Large intestine (tissue), 3 donors: ENCODE measurements around the gene ERC2. TPM values are rescaled to one million over a fixed set of nuclear protein-coding genes. Genes with fewer than 3 reads are reported as not detected.

Experiments
- DNase-seq, 2 donors: peaks; one replicate each; pipeline versions ENCODE4 v3.0.0 to v3.0.0-alpha.2; 2013
- H3K27ac ChIP-seq: one replicate; pipeline ENCODE4 v1.5.1; 2013; ENCODE audit warnings: low read length
- H3K27me3 ChIP-seq: 2 replicates; pipeline ENCODE4 v1.6.1; 2013; ENCODE audit warnings: low read length; ENCODE audit not compliant: control insufficient read depth, insufficient read depth
- H3K36me3 ChIP-seq: 2 replicates; pipeline ENCODE4 v1.6.1; 2013; ENCODE audit warnings: low read length; ENCODE audit not compliant: control insufficient read depth, insufficient read depth
- H3K4me1 ChIP-seq: one replicate; pipeline ENCODE4 v1.6.1; 2013; ENCODE audit warnings: low read length; ENCODE audit not compliant: control insufficient read depth, insufficient read depth
- H3K4me3 ChIP-seq: one replicate; pipeline ENCODE4 v1.5.1; 2013; ENCODE audit warnings: low read length
- H3K9me3 ChIP-seq: one replicate; pipeline ENCODE4 v1.6.1; 2013; ENCODE audit warnings: mild to moderate bottlenecking, low read depth, low read length, moderate library complexity; ENCODE audit not compliant: control insufficient read depth
- WGBS: methylation state at CpG from one replicate; pipeline ENCODE4 v1.1.5; 2013; ENCODE audit warnings: low lambda C conversion rate; ENCODE audit not compliant: insufficient coverage; 5-methylcytosine and 5-hydroxymethylcytosine counted together
- polyA plus RNA-seq: library from polyadenylated mRNA; unstranded; fragments of 120-200 nt; gene quantifications from one replicate; pipeline ENCODE4 v1.2.1, GENCODE V29; 2013

The ERC2 gene
- polyA plus RNA-seq, 1 donor = 2.4 TPM

DNA sequence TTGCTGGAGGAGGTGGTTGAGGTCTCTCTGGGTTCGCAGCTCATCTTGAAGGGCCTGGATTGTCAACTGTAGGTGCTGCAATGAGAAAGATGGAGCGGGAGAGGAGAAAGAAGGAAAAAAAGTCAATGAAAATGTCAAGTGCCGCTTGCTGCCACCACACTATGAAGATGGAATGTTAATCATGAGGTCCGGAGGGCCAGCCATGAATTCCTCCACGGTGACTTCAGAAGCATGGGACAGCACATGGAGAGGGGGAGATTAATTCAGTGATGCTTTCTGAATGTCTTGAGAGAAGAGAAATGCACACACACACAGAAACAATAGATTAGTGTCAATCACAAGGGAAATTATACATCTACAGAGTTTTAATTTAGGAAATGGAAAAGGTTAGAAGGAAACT lies 171.9 kb downstream of the ERC2 start:
- Histone ChIP-seq H3K27me3 (no peaks in the 10 kb centered on the region), H3K27ac (no peak overlapping the region), H3K9me3 (no peaks in the 10 kb centered on the region), H3K4me1 (no peaks in the 10 kb centered on the region), H3K4me3 (no peak overlapping the region), H3K36me3 (no peaks in the 10 kb centered on the region)
- WGBS = 83% methylated on average over 1 of the region's 5 CpGs
- DNase-seq = no peak

DNA sequence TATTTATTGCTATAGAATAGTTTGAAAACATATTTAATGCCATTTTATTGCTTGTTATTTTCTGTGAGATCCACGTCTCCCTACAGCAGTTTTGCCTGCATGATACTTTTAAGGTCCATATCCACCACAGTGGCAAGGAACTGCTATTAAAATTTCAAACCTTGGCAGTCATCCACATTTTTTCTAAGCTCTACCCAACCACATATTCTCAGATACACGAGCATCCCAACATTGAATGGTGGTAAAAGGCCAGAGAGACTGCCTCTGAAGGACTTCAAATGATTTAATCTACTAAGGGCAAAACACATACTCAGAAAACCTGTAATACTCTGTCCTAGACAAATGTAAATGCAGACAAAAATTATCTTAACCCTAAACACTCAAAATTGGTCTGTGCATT lies 173.1 kb downstream of the ERC2 start:
- H3K36me3 ChIP-seq = no peaks in the 10 kb centered on the region
- no peak overlapping the region for H3K4me3 ChIP-seq
- no peak overlapping the region for H3K27ac ChIP-seq
- no CpG with 5 or more reads among the region's 2 CpGs for WGBS
- no peaks in the 10 kb centered on the region for H3K9me3 ChIP-seq
- no peaks in the 10 kb centered on the region for H3K27me3 ChIP-seq
- no peaks in the 10 kb centered on the region for H3K4me1 ChIP-seq
- no peak for DNase-seq

DNA sequence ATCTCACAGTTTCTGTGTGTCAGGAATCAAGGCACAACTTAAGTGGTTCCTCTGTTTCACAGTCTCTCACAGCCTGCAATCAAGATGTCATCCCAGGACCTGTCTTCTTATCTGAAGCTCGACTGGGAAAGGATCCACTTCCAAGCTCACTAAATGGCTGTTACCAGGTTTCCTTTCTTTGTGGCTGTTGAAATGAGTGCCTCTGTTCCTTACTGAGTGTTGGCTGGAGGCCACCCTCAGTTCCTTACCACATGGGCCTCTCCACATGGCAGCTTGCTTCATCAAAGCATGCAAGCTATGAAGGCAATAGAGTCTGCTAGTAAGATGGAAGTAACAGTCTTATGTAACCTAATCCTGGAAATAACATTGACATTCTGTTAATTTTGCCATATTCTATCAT lies 174.0 kb downstream of the ERC2 start:
- Histone ChIP-seq H3K27me3 (no peaks in the 10 kb centered on the region), H3K9me3 (no peaks in the 10 kb centered on the region), H3K27ac (no peak overlapping the region), H3K36me3 (no peaks in the 10 kb centered on the region), H3K4me1 (no peaks in the 10 kb centered on the region), H3K4me3 (no peak overlapping the region)
- WGBS = no CpG with 5 or more reads among the region's 1 CpG
- no peak for DNase-seq

DNA sequence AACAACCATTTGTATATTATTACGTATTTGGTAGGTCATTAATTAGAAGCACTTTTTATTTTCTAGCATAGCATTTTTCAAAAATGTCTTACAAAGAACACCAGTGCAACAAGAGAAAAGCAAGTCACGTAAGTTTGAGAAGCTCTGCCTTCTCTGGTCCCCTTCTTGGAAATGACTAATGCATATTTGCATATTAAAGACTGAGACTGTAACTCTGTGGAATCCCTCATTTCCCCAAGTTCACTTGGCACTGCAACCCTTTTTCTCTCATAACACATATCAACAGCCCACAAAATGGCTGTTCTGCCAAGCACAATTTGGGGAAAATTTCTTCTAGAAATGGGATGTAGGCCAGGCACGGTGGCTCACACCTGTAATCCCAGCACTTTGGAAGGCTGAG lies 176.3 kb downstream of the ERC2 start:
- Histone ChIP-seq H3K4me1 (no peaks in the 10 kb centered on the region), H3K36me3 (no peaks in the 10 kb centered on the region), H3K27me3 (no peaks in the 10 kb centered on the region), H3K9me3 (no peaks in the 10 kb centered on the region), H3K4me3 (no peak overlapping the region), H3K27ac (no peak overlapping the region)
- no peak for DNase-seq
- 92% methylated on average over 2 of the region's 3 CpGs for WGBS

DNA sequence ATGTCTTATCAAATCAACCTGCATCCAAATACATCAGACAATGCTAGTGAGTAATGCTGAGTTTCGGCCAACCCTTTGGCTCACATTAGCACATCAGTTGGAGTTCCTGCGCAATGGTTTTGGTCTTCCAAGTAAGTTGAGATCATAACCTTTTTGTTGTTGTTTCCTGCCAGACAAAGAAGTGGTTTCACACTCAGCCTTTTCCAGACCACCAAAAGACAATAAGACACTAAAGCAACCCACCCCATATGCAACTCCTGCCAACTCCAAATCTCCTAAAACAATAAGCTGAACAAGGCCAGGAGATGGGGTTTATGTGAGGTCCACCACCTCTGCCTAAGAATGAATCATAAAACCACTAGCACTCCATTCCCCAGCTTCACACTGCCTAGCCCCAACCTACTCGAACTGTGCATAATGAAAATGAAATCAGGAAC lies 177.0 kb downstream of the ERC2 start:
- Histone ChIP-seq H3K4me1 (no peaks in the 10 kb centered on the region), H3K4me3 (no peak overlapping the region), H3K27me3 (no peaks in the 10 kb centered on the region), H3K36me3 (no peaks in the 10 kb centered on the region), H3K27ac (no peak overlapping the region), H3K9me3 (no peaks in the 10 kb centered on the region)
- DNase-seq = peak in 1 of 2 donors; percentile 11
- no CpG with 5 or more reads among the region's 3 CpGs for WGBS

DNA sequence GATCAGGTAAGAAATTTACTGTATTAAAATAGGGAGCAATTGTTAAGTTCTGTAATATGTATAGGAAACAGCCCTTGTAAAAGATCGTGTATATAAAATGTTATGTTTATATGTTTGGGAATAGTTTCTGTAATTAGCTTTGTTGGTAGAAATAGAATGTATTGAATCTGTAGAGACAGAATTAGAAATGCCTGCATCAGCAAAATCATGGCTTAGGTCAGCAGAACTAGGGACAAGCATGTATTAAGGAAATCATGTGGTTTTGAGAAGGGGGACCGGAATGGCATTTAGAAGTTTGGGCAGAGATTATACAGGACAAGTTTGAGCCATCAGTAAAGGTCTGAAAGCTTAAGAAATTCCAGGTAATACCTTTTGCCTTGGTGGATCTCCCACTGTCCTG lies 177.9 kb downstream of the ERC2 start:
- no peaks in the 10 kb centered on the region for H3K9me3 ChIP-seq
- no peak overlapping the region for H3K27ac ChIP-seq
- no peaks in the 10 kb centered on the region for H3K27me3 ChIP-seq
- H3K4me3 ChIP-seq = no peak overlapping the region
- no peaks in the 10 kb centered on the region for H3K4me1 ChIP-seq
- H3K36me3 ChIP-seq = no peaks in the 10 kb centered on the region
- DNase-seq = no peak
- 91% methylated on average over 1 of the region's 2 CpGs for WGBS

DNA sequence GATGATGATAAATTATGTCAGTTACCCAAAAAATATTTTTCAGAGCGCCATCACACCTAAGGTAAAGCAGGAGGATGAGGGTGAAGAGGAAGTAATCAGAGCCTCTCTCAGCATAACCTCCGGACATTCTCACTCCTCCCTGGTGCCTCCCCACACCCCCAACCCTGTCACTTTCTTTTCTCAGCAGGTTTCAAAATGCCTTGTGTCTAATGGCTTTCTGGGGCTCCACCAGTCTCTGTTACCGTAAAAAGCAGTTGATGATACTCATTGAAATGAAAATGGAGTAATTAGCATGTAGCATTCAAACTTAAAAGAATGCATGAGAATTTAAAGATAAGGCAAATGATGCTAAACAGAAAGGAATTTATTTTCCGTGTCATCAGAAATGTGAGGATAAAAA lies 180.0 kb downstream of the ERC2 start:
- no peak for DNase-seq
- 90% methylated on average over 2 of the region's 4 CpGs for WGBS

DNA sequence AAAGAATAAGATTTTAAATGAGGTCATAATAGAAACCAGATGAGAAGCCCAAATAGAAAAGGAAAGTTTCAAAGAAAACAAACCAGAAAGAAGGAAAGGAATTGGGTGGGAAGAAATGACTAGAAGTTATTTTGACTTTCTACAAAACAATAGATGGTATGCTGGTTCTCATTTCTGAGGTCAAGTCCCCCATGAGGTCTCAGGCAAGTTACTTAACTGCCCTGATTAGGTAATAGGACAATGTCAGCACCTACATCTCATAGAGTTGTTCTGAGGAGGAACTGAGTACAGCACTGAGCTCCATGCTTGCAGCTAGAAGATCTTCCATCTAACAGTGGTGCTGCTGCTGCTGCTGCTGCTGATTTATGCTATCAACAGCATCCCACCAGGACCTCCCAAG lies 185.9 kb downstream of the ERC2 start:
- no peaks in the 10 kb centered on the region for H3K36me3 ChIP-seq
- no peak for DNase-seq

More for the DNA sequence above, 180.0 kb downstream of the ERC2 start:
- Histone ChIP-seq H3K4me3 (no peak overlapping the region), H3K36me3 (no peaks in the 10 kb centered on the region), H3K27me3 (no peaks in the 10 kb centered on the region), H3K4me1 (no peaks in the 10 kb centered on the region), H3K9me3 (no peaks in the 10 kb centered on the region), H3K27ac (no peak overlapping the region)

DNA sequence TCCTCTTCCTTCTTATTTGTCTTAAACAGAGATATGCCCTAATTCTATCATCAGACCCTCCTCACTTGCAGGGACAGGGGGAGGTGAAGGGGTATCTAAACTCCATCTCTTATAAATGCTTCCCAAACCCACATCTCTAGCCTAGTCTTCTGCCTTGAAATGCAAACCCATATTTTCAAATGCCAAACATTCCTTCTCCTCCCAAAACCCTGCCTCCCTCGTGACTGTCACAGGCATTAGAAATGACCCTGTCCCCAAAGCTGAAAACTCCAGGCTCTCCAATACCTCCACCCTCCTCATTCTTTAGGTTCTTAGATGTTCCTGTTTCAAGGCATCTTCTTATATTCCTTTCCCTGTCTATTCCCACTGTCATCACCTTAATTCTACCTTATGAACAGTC lies 191.0 kb downstream of the ERC2 start:
- Histone ChIP-seq H3K4me1 (no peaks in the 10 kb centered on the region), H3K27ac (no peak overlapping the region), H3K4me3 (no peak overlapping the region), H3K36me3 (no peaks in the 10 kb centered on the region), H3K9me3 (peaks cover 2% of the 10 kb centered on the region), H3K27me3 (no peaks in the 10 kb centered on the region)
- no CpG with 5 or more reads among the region's 1 CpG for WGBS
- DNase-seq = no peak

More for the DNA sequence above, 185.9 kb downstream of the ERC2 start:
- Histone ChIP-seq H3K27me3 (no peaks in the 10 kb centered on the region), H3K4me3 (no peak overlapping the region), H3K4me1 (no peaks in the 10 kb centered on the region), H3K9me3 (peaks cover 2% of the 10 kb centered on the region), H3K27ac (no peak overlapping the region)

DNA sequence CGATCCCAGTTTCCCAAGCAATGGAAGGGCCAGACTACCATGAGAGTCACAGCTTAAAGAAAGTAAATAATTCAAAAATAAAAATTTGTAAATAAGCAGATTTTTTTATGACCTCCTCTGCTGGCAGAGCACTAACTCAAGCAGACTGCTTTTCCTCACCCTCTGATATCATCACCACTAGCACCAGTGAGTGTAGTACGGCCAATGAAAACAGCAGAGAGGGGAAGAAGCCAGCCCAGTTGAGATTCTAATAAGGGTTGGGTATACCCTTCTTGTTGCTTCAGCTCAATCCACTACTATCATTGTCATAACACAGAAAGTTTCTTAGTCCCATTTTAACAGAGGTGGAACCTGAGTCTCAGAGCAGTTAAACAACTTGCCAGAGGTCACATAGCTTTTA lies 193.1 kb downstream of the ERC2 start:
- H3K36me3 ChIP-seq = no peaks in the 10 kb centered on the region
- no peaks in the 10 kb centered on the region for H3K4me1 ChIP-seq
- H3K4me3 ChIP-seq = no peak overlapping the region
- H3K27me3 ChIP-seq = no peaks in the 10 kb centered on the region
- no peak overlapping the region for H3K27ac ChIP-seq
- WGBS = no CpG with 5 or more reads among the region's 2 CpGs
- no peak for DNase-seq
- H3K9me3 ChIP-seq = peaks cover 2% of the 10 kb centered on the region

DNA sequence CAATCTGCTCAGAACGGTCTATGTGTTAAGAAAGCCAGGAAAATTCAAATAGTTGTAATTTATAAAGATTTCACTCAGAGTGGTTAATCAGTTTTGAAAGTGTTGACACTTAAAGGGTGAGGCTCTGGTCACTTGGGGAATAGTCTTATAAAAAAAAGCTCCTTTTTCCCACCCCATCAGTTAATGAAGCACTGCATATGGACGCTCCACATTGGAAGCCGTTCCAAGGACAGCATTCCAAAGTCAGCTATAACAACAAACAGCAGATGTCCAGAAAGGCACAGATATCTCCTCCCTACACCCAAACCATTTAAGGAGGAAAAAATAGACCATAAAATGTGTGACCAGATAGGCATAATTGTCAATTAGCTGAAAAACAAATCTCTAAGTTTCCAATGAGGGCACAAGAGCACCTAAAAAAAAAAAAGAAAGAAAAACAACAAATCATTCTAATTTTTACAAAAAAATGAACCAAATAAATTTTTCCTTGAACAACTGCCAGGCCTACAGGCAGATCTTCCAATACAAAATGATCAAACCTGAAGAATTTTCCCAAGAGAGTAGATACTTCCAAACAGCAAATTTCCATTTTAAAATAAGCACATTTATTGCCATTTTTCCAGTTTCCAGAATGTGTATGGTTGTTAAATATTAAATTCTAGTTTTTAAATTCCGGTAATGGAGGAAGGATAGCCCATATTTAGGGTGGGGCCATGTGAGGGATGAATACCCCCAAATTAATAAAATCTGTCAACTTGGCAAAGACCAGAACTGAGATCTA lies 198.3 kb downstream of the ERC2 start:
- no peak for DNase-seq
- Histone ChIP-seq H3K27ac (no peak overlapping the region), H3K27me3 (no peaks in the 10 kb centered on the region), H3K4me3 (no peak overlapping the region), H3K4me1 (no peaks in the 10 kb centered on the region), H3K9me3 (no peaks in the 10 kb centered on the region), H3K36me3 (no peaks in the 10 kb centered on the region)
- 80% methylated on average over 1 of the region's 4 CpGs for WGBS
